KBM-7 (cell line): Measurements from ENCODE around the gene FUZ.

Experiments
- DNase-seq: peaks from one replicate; pipeline ENCODE4 v3.0.0-alpha.2; 2015
- in situ Hi-C: fragments of 300-500 bp; cut with MboI; formaldehyde crosslinking; loops from 2 replicates; pipeline ENCODE4 v1.14.3; 2020; ENCODE audit warnings: low sequenced_read_pairs, low pct_unique_long_range_greater_than_20kb, mixed read lengths

Gene FUZ

GRCh38 chr19:49767381-49767780 lies 45.7 kb downstream of the FUZ start:
- DNase-seq: peak; percentile 6
- in situ Hi-C loops: no loop called here

GRCh38 chr19:49766930-49767299 lies 46.2 kb downstream of the FUZ start, which contains the start of gene AP2A1:
AP2A1 (plus strand) TSS chr19:49767001; CDS start chr19:49767134, 133 bp downstream.
- in situ Hi-C loops: no loop called here
- no peak for DNase-seq

- DNase-seq: peak; percentile 100
- in situ Hi-C loops: no loop called here
These were observed 46.8 kb downstream of the FUZ start for GRCh38 chr19:49766007-49766929.

DNA sequence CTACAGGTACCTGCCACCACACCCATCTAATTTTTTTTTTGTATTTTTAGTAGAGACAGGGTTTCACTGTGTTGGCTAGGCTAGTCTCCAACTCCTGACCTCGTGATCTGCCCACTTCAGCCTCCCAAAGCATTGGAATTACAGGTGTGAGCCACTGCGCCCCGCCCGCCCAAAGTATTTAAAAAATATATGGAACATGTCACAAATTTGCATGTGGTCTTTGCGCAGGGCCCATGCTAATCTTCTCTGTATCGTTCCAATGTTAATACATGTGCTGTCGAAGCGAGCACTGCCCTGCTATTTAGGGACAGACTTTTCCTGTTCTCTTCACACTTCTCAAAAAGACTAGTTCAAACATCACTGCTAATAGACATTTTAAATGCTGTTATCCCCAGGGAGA lies 48.8 kb downstream of the FUZ start:
- no peak for DNase-seq
- in situ Hi-C loops: no loop called here

- in situ Hi-C loops: no loop called here
These were observed 49.9 kb downstream of the FUZ start, which contains the start of gene TSKS for GRCh38 chr19:49763230-49763629. TSKS (minus strand) TSS chr19:49763306; CDS start chr19:49763247, 59 bp downstream.

GRCh38 chr19:49761625-49762311 lies 51.3 kb downstream of the FUZ start:
- in situ Hi-C loops: no loop called here
- DNase-seq: no peak

More at GRCh38 chr19:49763230-49763629, 49.9 kb downstream of the FUZ start, which contains the start of gene TSKS:
- DNase-seq: no peak

DNA sequence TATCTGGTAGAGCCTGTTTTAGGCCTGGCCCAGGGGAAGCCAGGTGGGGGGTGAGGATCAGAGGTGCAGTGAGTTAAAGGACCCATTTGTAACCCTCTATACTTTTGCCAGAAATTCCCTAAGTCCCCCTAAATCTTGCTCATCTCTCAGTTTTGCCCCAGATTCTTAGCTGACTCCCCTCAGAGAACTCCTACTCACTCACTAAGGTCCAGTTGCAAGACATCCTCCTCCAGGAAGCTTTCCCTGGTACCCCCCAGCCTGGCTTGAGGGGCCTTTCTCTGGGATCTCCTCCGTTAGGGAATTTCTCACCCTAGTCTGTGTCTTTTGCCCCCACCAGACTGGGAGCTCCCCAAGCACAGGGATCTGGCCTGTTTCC lies 51.9 kb downstream of the FUZ start:
- no peak for DNase-seq
- in situ Hi-C loops: no loop called here

DNA sequence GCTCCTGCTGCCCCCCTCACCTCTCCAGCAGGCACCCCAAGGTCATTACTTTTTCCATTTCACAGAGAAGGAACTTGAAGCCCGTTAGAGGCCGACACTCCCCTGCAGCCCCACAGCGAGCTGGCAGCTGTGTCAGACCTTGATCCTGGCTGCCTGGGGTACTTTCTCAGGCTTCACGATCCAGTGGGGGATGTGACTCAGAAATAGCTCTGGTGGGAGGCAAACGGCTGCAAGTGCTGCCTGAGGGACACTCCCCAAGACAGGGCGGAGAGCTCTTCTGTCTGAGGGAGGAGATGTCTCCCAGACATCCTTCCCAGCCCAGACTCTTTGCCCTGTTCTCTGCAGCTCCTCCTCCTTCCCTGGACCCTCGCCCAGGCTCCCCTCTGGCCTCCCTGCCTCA lies 54.8 kb downstream of the FUZ start:
- peak; percentile 18 for DNase-seq

More for the DNA sequence above, 54.8 kb downstream of the FUZ start:
- in situ Hi-C loops: no loop called here
